DND-41 (cell line): Measurements from ENCODE around the gene CFAP70.

Experiments used
- EZH2 ChIP-seq: IDR thresholded peaks from 3 replicates; pipeline ENCODE4 v1.6.1; 2012; ENCODE audit warnings: borderline replicate concordance, low read depth, mild to moderate bottlenecking, moderate library complexity, low read length, inconsistent platforms; ENCODE audit not compliant: severe bottlenecking
- TF ChIP-seq, protein P1 (sequence below): IDR thresholded peaks from 2 replicates; pipeline ENCODE4 v1.5.1; 2012; ENCODE audit warnings: borderline replicate concordance, low read length, moderate library complexity, mild to moderate bottlenecking; ENCODE audit not compliant: poor library complexity, severe bottlenecking; ENCODE audit errors: extremely low read depth

DNA sequence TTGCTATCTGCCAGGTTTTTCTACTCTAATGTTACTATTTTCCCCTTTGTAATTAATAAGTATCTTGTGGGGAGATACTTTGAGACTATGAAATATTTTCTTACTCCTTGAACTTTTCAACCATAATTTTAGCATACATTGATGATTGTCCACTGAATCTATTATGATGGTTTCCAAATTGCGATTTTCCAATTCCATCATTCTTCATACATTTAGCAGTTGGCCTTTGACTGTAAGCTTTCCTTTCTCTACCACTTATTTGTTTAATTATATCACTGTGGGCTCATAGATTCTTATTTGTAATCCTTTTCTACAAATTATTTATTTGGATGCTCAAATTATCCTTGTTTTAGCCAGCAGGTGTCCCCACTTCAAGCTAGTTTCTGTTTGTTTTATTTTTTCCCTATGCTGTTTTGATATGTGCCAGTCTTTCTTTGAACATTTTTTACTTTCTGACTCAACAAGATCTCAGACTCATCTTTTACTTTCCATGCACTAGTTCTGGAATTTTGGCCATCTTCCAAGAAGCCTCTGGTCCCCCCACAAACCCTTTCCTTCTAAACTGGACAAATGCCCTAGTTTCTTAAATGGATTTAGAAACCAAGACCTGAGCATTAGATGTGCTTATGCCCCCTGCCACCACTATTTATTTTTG, 94.8 kb downstream of the CFAP70 start:
- TF ChIP-seq, protein P1, sequence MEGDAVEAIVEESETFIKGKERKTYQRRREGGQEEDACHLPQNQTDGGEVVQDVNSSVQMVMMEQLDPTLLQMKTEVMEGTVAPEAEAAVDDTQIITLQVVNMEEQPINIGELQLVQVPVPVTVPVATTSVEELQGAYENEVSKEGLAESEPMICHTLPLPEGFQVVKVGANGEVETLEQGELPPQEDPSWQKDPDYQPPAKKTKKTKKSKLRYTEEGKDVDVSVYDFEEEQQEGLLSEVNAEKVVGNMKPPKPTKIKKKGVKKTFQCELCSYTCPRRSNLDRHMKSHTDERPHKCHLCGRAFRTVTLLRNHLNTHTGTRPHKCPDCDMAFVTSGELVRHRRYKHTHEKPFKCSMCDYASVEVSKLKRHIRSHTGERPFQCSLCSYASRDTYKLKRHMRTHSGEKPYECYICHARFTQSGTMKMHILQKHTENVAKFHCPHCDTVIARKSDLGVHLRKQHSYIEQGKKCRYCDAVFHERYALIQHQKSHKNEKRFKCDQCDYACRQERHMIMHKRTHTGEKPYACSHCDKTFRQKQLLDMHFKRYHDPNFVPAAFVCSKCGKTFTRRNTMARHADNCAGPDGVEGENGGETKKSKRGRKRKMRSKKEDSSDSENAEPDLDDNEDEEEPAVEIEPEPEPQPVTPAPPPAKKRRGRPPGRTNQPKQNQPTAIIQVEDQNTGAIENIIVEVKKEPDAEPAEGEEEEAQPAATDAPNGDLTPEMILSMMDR, result peak; percentile 68
- TF ChIP-seq EZH2, result no peak
